ENCODE data around the gene BCAS1.
"Not testable (repeated sequence)": the region's sequence is repeated elsewhere in the genome, so short reads cannot be mapped to it uniquely, and the experiment has no call there.

BCAS1 gene

GRCh38 chr20:53986037-53986650 lies 84.2 kb downstream of the BCAS1 start:
- DNase-seq (ENCODE audit: low read depth in 2 of 2): no peak

GRCh38 chr20:53985150-53985518 lies 85.3 kb downstream of the BCAS1 start:
- no peak for DNase-seq (ENCODE audit: low read depth in 2 of 2)

GRCh38 chr20:53984356-53985149 lies 85.8 kb downstream of the BCAS1 start:
- DNase-seq (ENCODE audit: low read depth in 2 of 2): no peak

- DNase-seq (ENCODE audit: low read depth in 2 of 2): no peak
Measured at GRCh38 chr20:53983401-53983800, 87.0 kb downstream of the BCAS1 start.

GRCh38 chr20:53982624-53983023 lies 87.8 kb downstream of the BCAS1 start:
- DNase-seq (ENCODE audit: low read depth in 2 of 2): no peak

GRCh38 chr20:53981752-53982437 lies 88.5 kb downstream of the BCAS1 start:
- no peak for DNase-seq (ENCODE audit: low read depth in 2 of 2)

- DNase-seq (ENCODE audit: low read depth in 2 of 2): no peak
Measured at GRCh38 chr20:53981130-53981529, 89.3 kb downstream of the BCAS1 start.

GRCh38 chr20:53980031-53980465 lies 90.3 kb downstream of the BCAS1 start:
- no peak for DNase-seq (ENCODE audit: low read depth in 2 of 2)

- no peak for DNase-seq (ENCODE audit: low read depth in 2 of 2)
Measured at GRCh38 chr20:53978497-53978896, 91.9 kb downstream of the BCAS1 start.

- DNase-seq (ENCODE audit: low read depth in 2 of 2): no peak
Measured at GRCh38 chr20:53977391-53977790, 93.0 kb downstream of the BCAS1 start.

GRCh38 chr20:53975761-53976160 lies 94.6 kb downstream of the BCAS1 start:
- DNase-seq (ENCODE audit: low read depth in 2 of 2): no peak

GRCh38 chr20:53974785-53975555 lies 95.4 kb downstream of the BCAS1 start:
- no peak for DNase-seq (ENCODE audit: low read depth in 2 of 2)

GRCh38 chr20:53973882-53974281 lies 96.5 kb downstream of the BCAS1 start:
- not testable (repeated sequence) for DNase-seq (ENCODE audit: low read depth in 2 of 2)

GRCh38 chr20:53972179-53972578 lies 98.2 kb downstream of the BCAS1 start:
- DNase-seq (ENCODE audit: low read depth in 2 of 2): no peak

GRCh38 chr20:53971096-53971683 lies 99.2 kb downstream of the BCAS1 start:
- no peak for DNase-seq (ENCODE audit: low read depth in 2 of 2)

- no peak for DNase-seq (ENCODE audit: low read depth in 2 of 2)
Measured at GRCh38 chr20:53970232-53970631, 100.2 kb downstream of the BCAS1 start.

GRCh38 chr20:53967527-53967926 lies 102.9 kb downstream of the BCAS1 start:
- no peak for DNase-seq (ENCODE audit: low read depth in 2 of 2)

- no peak for DNase-seq (ENCODE audit: low read depth in 2 of 2)
Measured at GRCh38 chr20:53966774-53967398, 103.5 kb downstream of the BCAS1 start.

GRCh38 chr20:53964501-53965253 lies 105.7 kb downstream of the BCAS1 start:
- no peak for DNase-seq (ENCODE audit: low read depth in 2 of 2)

GRCh38 chr20:53964067-53964466 lies 106.3 kb downstream of the BCAS1 start:
- DNase-seq (ENCODE audit: low read depth in 2 of 2): no peak
